ENCODE data around the gene SLC39A1. TPM values are rescaled to one million over a fixed set of nuclear protein-coding genes. Genes with fewer than 3 reads are reported as not detected.
"Not testable (repeated sequence)": the region's sequence is repeated elsewhere in the genome, so short reads cannot be mapped to it uniquely, and the experiment has no call there.

SLC39A1 gene, protein sequence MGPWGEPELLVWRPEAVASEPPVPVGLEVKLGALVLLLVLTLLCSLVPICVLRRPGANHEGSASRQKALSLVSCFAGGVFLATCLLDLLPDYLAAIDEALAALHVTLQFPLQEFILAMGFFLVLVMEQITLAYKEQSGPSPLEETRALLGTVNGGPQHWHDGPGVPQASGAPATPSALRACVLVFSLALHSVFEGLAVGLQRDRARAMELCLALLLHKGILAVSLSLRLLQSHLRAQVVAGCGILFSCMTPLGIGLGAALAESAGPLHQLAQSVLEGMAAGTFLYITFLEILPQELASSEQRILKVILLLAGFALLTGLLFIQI
- total RNA-seq (2021; ENCODE audit: unreplicated experiment) (158 TPM), Bru-seq, nascent RNA (percentile 62 among the genes with signal in this experiment), BruChase-seq, experiment 1, labeled RNA remaining after a 2-hour chase (percentile 68 among the genes with signal in this experiment), BruChase-seq, experiment 2, labeled RNA remaining after a 6-hour chase (percentile 77 among the genes with signal in this experiment)
- polyA plus RNA-seq (2012; ENCODE audit: insufficient read length): 185 TPM
- long read RNA-seq, transcript SLC39A1-202 (4 exons, 2,084 nt): major isoform, 224 of 301 reads
- long read RNA-seq, transcript SLC39A1-211 (4 exons, 2,322 nt): minor isoform, 7 of 301 reads
- long read RNA-seq, transcript SLC39A1-204 (3 exons, 2,723 nt): minor isoform, 28 of 301 reads
- long read RNA-seq, transcript SLC39A1-203 (4 exons, 2,398 nt): minor isoform, 6 of 301 reads
- long read RNA-seq, partial matches to known transcripts: 0 of 301 reads
- long read RNA-seq, other reads (novel, unspliced or antisense): 34 of 301 reads

DNA sequence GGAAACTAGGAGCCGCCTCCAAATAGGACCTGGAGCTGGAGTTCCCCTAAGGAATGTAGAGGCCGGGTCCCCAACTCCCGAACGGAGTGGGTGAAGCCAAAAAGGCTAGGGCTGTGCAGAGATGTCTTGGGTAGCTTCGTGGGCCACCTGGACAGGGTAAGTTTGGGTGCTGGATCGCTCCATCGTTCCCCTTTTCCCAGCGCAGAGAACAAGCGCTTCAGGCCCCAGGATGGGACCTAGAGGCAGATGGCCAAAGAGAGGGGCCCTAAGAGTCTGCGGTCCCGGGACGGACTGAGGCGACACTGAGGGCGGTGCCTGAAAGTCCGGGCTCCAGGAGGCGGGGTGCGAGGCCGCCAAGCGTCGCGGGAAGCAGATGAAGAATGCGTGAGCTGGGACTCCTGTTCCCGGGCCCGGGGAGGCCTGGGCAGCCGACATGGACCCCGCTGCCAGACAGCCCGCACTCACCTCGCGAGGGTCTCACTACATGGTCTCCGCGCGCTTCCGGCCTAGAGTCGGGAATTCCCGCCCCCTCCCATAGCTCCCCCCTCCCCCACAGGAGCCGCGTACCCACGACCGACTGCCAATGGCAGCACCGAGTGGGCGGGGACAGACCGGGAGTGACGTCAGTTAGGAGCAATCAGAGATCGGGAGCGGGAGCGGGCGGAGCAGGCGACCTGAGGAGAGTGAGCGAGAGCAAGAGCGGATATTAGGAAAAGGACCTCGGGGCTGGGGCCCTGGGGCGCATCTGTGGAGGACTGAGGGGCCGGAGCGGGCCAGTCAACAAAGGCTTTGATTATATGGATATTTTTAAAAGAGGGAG is at the start of gene SLC39A1:
SLC39A1 (minus strand) TSS at position 508 of the 820 bp plus-strand sequence. CDS start 822 bp downstream, outside the sequence.
- H3K27me3 ChIP-seq (ENCODE audit: control insufficient read depth, insufficient read depth, low read length): no peaks in the 10 kb centered on the region
- TF ChIP-seq, protein P1, sequence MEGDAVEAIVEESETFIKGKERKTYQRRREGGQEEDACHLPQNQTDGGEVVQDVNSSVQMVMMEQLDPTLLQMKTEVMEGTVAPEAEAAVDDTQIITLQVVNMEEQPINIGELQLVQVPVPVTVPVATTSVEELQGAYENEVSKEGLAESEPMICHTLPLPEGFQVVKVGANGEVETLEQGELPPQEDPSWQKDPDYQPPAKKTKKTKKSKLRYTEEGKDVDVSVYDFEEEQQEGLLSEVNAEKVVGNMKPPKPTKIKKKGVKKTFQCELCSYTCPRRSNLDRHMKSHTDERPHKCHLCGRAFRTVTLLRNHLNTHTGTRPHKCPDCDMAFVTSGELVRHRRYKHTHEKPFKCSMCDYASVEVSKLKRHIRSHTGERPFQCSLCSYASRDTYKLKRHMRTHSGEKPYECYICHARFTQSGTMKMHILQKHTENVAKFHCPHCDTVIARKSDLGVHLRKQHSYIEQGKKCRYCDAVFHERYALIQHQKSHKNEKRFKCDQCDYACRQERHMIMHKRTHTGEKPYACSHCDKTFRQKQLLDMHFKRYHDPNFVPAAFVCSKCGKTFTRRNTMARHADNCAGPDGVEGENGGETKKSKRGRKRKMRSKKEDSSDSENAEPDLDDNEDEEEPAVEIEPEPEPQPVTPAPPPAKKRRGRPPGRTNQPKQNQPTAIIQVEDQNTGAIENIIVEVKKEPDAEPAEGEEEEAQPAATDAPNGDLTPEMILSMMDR (IDR thresholded peaks at IDR 0.05): no peak
- no peak for TF ChIP-seq TCF7L2 (IDR thresholded peaks at IDR 0.05; ENCODE audit: low read depth, low read length)
- TF ChIP-seq SIN3A (IDR thresholded peaks at IDR 0.05; ENCODE audit: borderline replicate concordance, insufficient read depth, low read depth, low read length): no peak
- TF ChIP-seq POLR2AphosphoS5 (IDR thresholded peaks at IDR 0.05; ENCODE audit: low read depth, low read length): peak; percentile 84
- in situ Hi-C loops (cut with HindIII; ENCODE audit: low pct_unique_long_range_greater_than_20kb, low sequenced_read_pairs): loop anchor here (5.0 kb wide), 1 partner anchor 76 kb away; no protein-coding TSS in a partner anchor
- H3K4me1 ChIP-seq (ENCODE audit: control insufficient read depth, insufficient read depth, low read length): peaks cover 26% of the 10 kb centered on the region
- DNase-seq (ENCODE audit: low read depth, low spot score): peak; percentile 95
- intact Hi-C loops (cut with micrococcal nuclease; ENCODE audit: unreplicated experiment): no loop called here
- peak within 1 kb of the TSS; percentile 60 to 95 for H3K4me3 ChIP-seq (ENCODE audit: low read depth in 2 of 2, low read length in 2 of 2)
- ChIA-PET POLR2A (interaction anchor here (0.6 kb wide), 1 partner anchor 182 kb away, joined by 3 read pairs; no protein-coding TSS in a partner anchor), CTCF (interaction anchor here (1.0 kb wide), 1 partner anchor 285 kb away, joined by 4 read pairs; the partner anchor contains the start of gene NPR1)
- BruUV-seq (replicated peaks): no TSS peak
- peak; percentile 85 for ATAC-seq
- H3K27ac ChIP-seq (ENCODE audit: low read length): peak within 1 kb of the TSS; percentile 94
- no peaks in the 10 kb centered on the region; the same call in 1 of the 2 replicates for H3K36me3 ChIP-seq (ENCODE audit: control insufficient read depth, insufficient read depth, low read length)
- H3K9me3 ChIP-seq (ENCODE audit: control insufficient read depth, insufficient read depth, low read depth, low read length): no peaks in the 10 kb centered on the region

DNA sequence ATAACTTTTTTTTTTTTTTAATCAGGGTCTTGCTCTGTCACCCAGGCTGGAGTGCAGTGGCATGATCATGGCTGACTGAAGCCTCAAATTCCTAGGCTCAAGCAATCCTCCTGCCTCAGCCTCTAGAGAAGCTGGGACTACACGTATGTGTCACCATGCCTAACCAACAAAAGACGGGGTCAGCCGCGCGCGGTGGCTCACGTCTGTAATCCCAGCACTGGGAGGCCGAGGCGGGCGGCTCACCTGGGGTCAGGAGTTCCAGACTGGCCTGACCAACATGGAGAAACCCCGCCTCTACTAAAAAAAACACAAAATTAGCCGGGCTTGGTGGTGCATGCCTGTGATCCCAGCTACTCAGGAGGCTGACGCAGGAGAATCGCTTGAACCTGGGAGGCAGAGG is 49.2 kb upstream of the SLC39A1 start:
- intact Hi-C loops (cut with micrococcal nuclease; ENCODE audit: unreplicated experiment); in situ Hi-C loops (cut with HindIII; ENCODE audit: low pct_unique_long_range_greater_than_20kb, low sequenced_read_pairs); BruUV-seq (replicated peaks); ATAC-seq; CTCF ChIA-PET; H3K9me3 ChIP-seq (ENCODE audit: control insufficient read depth, insufficient read depth, low read depth, low read length); H3K27me3 ChIP-seq (ENCODE audit: control insufficient read depth, insufficient read depth, low read length); H3K4me3 ChIP-seq (ENCODE audit: low read depth in 2 of 2, low read length in 2 of 2); H3K36me3 ChIP-seq (ENCODE audit: control insufficient read depth, insufficient read depth, low read length); H3K27ac ChIP-seq (ENCODE audit: low read length); H3K4me1 ChIP-seq (ENCODE audit: control insufficient read depth, insufficient read depth, low read length); POLR2A ChIA-PET; DNase-seq (ENCODE audit: low read depth, low spot score): not testable (repeated sequence)

DNA sequence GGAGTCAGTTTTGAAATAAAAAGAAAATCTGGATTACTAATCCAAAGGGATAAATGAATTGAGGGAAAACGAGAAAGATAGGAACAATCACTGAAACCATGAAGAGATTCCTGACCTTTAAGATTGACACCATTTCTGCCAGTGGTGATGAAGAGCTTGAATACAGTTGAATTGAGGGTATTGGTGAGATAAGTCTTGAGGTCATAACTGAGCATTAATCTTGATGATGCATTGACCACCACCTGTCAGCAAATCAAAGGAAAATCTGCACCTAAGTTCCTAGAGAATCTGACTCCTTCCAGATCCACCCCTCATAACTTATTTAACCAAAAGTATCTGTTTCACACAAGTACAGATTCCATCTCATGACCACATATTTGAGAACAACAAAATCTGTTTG is 48.8 kb upstream of the SLC39A1 start:
- Histone ChIP-seq H3K27ac (ENCODE audit: low read length) (no peak overlapping the region), H3K4me3 (ENCODE audit: low read depth in 2 of 2, low read length in 2 of 2) (no peak overlapping the region), H3K27me3 (ENCODE audit: control insufficient read depth, insufficient read depth, low read length) (no peaks in the 10 kb centered on the region), H3K9me3 (ENCODE audit: control insufficient read depth, insufficient read depth, low read depth, low read length) (no peaks in the 10 kb centered on the region), H3K36me3 (ENCODE audit: control insufficient read depth, insufficient read depth, low read length) (no peaks in the 10 kb centered on the region), H3K4me1 (ENCODE audit: control insufficient read depth, insufficient read depth, low read length) (no peaks in the 10 kb centered on the region)
- CTCF ChIA-PET: no interaction called here
- intact Hi-C loops (cut with micrococcal nuclease; ENCODE audit: unreplicated experiment): no loop called here
- no peak for TF ChIP-seq TCF7L2 (IDR thresholded peaks at IDR 0.05; ENCODE audit: low read depth, low read length)
- TF ChIP-seq, protein P1 (IDR thresholded peaks at IDR 0.05): no peak
- TF ChIP-seq POLR2AphosphoS5 (IDR thresholded peaks at IDR 0.05; ENCODE audit: low read depth, low read length): no peak
- no peak for TF ChIP-seq SIN3A (IDR thresholded peaks at IDR 0.05; ENCODE audit: borderline replicate concordance, insufficient read depth, low read depth, low read length)
- TF ChIP-seq, protein P2, sequence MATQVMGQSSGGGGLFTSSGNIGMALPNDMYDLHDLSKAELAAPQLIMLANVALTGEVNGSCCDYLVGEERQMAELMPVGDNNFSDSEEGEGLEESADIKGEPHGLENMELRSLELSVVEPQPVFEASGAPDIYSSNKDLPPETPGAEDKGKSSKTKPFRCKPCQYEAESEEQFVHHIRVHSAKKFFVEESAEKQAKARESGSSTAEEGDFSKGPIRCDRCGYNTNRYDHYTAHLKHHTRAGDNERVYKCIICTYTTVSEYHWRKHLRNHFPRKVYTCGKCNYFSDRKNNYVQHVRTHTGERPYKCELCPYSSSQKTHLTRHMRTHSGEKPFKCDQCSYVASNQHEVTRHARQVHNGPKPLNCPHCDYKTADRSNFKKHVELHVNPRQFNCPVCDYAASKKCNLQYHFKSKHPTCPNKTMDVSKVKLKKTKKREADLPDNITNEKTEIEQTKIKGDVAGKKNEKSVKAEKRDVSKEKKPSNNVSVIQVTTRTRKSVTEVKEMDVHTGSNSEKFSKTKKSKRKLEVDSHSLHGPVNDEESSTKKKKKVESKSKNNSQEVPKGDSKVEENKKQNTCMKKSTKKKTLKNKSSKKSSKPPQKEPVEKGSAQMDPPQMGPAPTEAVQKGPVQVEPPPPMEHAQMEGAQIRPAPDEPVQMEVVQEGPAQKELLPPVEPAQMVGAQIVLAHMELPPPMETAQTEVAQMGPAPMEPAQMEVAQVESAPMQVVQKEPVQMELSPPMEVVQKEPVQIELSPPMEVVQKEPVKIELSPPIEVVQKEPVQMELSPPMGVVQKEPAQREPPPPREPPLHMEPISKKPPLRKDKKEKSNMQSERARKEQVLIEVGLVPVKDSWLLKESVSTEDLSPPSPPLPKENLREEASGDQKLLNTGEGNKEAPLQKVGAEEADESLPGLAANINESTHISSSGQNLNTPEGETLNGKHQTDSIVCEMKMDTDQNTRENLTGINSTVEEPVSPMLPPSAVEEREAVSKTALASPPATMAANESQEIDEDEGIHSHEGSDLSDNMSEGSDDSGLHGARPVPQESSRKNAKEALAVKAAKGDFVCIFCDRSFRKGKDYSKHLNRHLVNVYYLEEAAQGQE (IDR thresholded peaks at IDR 0.05; ENCODE audit: insufficient read depth in 1 of 2, low read depth in 2 of 2, low read length in 1 of 2): no peak
- DNase-seq (ENCODE audit: low read depth, low spot score) (no peak), ATAC-seq (no peak)
- in situ Hi-C loops (cut with HindIII; ENCODE audit: low pct_unique_long_range_greater_than_20kb, low sequenced_read_pairs): no loop called here
- BruUV-seq (replicated peaks): no TSS peak
- POLR2A ChIA-PET: interaction anchor here (0.5 to 0.6 kb wide), 2 partner anchors 22 to 122 kb away, joined by 3 to 7 read pairs; no protein-coding TSS in a partner anchor
